ENCODE measurements around the gene SLC28A3.

The SLC28A3 gene

GRCh38 chr9:84297162-84297821 lies 43.3 kb downstream of the SLC28A3 start:
- no peak for DNase-seq (ENCODE audit: low read depth)

- peak; percentile 19 for DNase-seq (ENCODE audit: low read depth)
Measured at GRCh38 chr9:84296146-84296843, 44.3 kb downstream of the SLC28A3 start.

GRCh38 chr9:84294241-84294950 lies 46.2 kb downstream of the SLC28A3 start:
- no peak for DNase-seq (ENCODE audit: low read depth)

- DNase-seq (ENCODE audit: low read depth): no peak
Measured at GRCh38 chr9:84293001-84293798, 47.4 kb downstream of the SLC28A3 start.

- no peak for DNase-seq (ENCODE audit: low read depth)
Measured at GRCh38 chr9:84285381-84285780, 55.2 kb downstream of the SLC28A3 start.

GRCh38 chr9:84283946-84284345 lies 56.6 kb downstream of the SLC28A3 start:
- no peak for DNase-seq (ENCODE audit: low read depth)

- no peak for DNase-seq (ENCODE audit: low read depth)
Measured at GRCh38 chr9:84278130-84278529, 62.4 kb downstream of the SLC28A3 start.

- DNase-seq (ENCODE audit: low read depth): no peak
Measured at GRCh38 chr9:84277646-84278045, 62.9 kb downstream of the SLC28A3 start.

- no peak for DNase-seq (ENCODE audit: low read depth)
Measured at GRCh38 chr9:84276741-84277140, 63.8 kb downstream of the SLC28A3 start.

- no peak for DNase-seq (ENCODE audit: low read depth)
Measured at GRCh38 chr9:84271921-84272556, 68.5 kb downstream of the SLC28A3 start.

- DNase-seq (ENCODE audit: low read depth): no peak
Measured at GRCh38 chr9:84271531-84271900, 69.0 kb downstream of the SLC28A3 start.

- DNase-seq (ENCODE audit: low read depth): no peak
Measured at GRCh38 chr9:84270847-84271530, 69.6 kb downstream of the SLC28A3 start.

- no peak for DNase-seq (ENCODE audit: low read depth)
Measured at GRCh38 chr9:84266087-84266561, 74.4 kb downstream of the SLC28A3 start.

- DNase-seq (ENCODE audit: low read depth): no peak
Measured at GRCh38 chr9:84264307-84265029, 76.1 kb downstream of the SLC28A3 start.

GRCh38 chr9:84261070-84261746 lies 79.3 kb downstream of the SLC28A3 start:
- DNase-seq (ENCODE audit: low read depth): peak; percentile 24

GRCh38 chr9:84258371-84258770 lies 82.2 kb downstream of the SLC28A3 start:
- no peak for DNase-seq (ENCODE audit: low read depth)

- no peak for DNase-seq (ENCODE audit: low read depth)
Measured at GRCh38 chr9:84255696-84256095, 84.9 kb downstream of the SLC28A3 start.

- no peak for DNase-seq (ENCODE audit: low read depth)
Measured at GRCh38 chr9:84254972-84255371, 85.6 kb downstream of the SLC28A3 start.

GRCh38 chr9:84251921-84252320 lies 88.6 kb downstream of the SLC28A3 start:
- no peak for DNase-seq (ENCODE audit: low read depth)

- DNase-seq (ENCODE audit: low read depth): no peak
Measured at GRCh38 chr9:84241817-84242373, 98.7 kb downstream of the SLC28A3 start.
